Erythroblast (primary cell): ENCODE measurements around the gene DBF4B.
"Not testable (repeated sequence)": the region's sequence is repeated elsewhere in the genome, so short reads cannot be mapped to it uniquely, and the experiment has no call there.

Source experiments
- GATA1 ChIP-seq: IDR thresholded peaks from 2 replicates; pipeline ENCODE4 v1.6.1; 2011; ENCODE audit warnings: low read depth, mild to moderate bottlenecking, control low read depth, low read length, moderate library complexity
- POLR2A ChIP-seq: IDR thresholded peaks from 2 replicates; pipeline ENCODE4 v1.6.1; 2011; ENCODE audit warnings: mild to moderate bottlenecking, low read length

- TF ChIP-seq POLR2A, GATA1: not testable (repeated sequence)
These were observed 25.2 kb upstream of the DBF4B start for GRCh38 chr17:44683303-44683702.
